Fibroblast of the conjunctiva (primary cell): Measurements from ENCODE around the gene MLYCD.

Experiments used
- DNase-seq: peaks from one replicate; pipeline ENCODE4 v3.0.0-alpha.2; 2010; ENCODE audit warnings: low read depth

MLYCD gene

DNA sequence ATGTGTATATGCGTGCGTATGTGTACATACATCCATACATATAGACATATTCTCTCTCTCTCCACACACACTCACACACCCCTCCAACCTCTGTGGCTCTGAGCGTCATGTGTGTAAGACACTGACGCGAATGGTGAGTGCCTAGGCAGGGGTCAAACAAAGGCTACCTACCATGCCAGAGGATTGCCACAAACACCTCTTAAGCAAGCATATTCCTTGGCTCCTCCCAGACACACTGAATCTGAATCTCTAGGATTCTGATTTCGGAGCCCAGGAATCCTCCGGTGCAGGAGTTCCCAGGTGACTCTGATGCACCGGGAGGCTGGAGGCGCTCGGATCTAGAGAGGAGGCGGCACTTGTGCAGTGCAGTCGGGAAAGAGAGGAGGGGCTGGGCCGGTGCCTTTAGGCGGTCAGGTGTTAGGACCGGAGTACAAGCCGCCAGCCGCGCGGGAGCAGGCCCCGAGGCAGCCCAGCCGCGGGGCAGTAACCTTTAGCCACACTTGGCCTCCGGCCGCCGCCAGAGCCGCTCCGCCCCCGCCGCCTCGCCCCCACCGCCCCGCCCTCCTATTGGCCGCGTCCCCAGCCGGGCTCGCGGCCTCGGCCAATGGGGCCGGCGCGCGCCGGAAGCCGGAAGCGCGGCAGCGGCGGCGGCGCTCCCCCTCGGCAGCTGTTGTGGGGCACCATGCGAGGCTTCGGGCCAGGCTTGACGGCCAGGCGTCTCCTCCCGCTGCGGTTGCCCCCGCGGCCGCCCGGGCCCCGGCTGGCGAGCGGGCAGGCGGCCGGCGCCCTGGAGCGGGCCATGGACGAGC lies at the start of gene MLYCD:
TSS of gene MLYCD (plus strand) at position 653 of the 809 bp plus-strand sequence. CDS start at position 683, 30 bp downstream.
- peak; percentile 14 for DNase-seq

- no peak for DNase-seq
These were observed 49.5 kb upstream of the MLYCD start for GRCh38 chr16:83849421-83849820.

- no peak for DNase-seq
These were observed 48.0 kb upstream of the MLYCD start for GRCh38 chr16:83850947-83851346.

DNA sequence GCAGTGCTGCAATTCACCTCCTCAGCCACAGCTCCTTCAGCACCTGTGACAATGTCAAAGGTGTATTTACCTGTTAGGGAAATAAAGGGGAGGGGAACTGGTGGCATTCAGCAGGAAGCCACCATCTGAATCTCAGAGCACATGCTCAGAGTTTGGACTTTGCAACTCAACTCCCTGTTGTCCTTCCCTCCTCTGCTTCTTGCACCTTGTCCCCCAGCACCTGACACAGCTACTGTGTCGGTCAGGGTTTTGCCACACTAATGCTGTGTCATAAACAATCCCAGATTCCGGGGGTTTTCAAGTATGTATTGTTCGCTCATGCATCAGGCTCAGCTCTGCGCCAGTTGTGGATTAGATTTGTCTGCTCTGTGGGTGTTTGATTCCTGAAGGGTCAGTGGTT lies 47.4 kb upstream of the MLYCD start:
- no peak for DNase-seq

- no peak for DNase-seq
These were observed 46.1 kb upstream of the MLYCD start for GRCh38 chr16:83852774-83853173.

GRCh38 chr16:83853834-83854233 lies 45.1 kb upstream of the MLYCD start:
- DNase-seq: no peak

GRCh38 chr16:83854420-83854819 lies 44.5 kb upstream of the MLYCD start:
- no peak for DNase-seq

- DNase-seq: no peak
These were observed 42.1 kb upstream of the MLYCD start for GRCh38 chr16:83856792-83857191.

- no peak for DNase-seq
These were observed 39.6 kb upstream of the MLYCD start for GRCh38 chr16:83859265-83859664.

- no peak for DNase-seq
These were observed 36.3 kb upstream of the MLYCD start for GRCh38 chr16:83862661-83863060.

GRCh38 chr16:83863682-83864081 lies 35.2 kb upstream of the MLYCD start:
- DNase-seq: no peak

- no peak for DNase-seq
These were observed 28.1 kb upstream of the MLYCD start for GRCh38 chr16:83870830-83871229.

GRCh38 chr16:83878838-83879237 lies 20.1 kb upstream of the MLYCD start:
- DNase-seq: peak; percentile 17

DNA sequence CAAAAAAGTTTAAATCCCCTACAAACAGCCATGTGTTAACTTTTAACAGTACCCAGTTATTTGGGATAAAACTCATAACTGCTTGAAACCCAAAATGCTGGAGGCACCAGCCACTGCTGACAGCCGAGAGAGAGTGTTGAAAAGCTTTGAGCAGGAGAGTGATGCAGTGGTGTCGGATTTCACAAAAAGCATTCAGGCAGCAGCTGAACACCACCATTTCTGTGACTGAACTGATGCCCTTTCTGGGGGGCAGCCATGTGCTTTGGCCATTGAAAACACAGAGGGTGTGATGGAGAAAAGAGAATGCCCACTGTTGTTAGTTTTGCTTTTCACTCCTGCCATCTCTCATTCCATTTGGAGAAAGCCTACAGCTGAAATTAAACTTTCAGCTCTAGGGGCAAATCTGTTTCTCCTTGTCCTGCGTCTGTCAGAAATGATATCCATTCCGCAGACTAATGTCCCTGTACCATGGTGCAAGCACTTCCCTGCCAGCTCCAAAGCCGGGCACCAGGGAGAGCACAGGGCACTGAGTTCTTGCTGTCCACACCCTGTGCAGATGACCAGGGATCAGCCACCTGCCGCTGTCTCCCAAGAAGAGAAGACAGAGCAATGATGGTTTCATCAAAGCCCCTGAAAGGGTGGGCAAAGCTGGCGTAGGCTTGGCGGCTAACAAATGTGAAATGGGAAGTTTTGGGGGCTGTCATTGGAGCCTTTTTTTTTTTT lies 16.6 kb upstream of the MLYCD start:
- DNase-seq: no peak

- DNase-seq: no peak
These were observed 12.5 kb upstream of the MLYCD start for GRCh38 chr16:83886199-83886971.

DNA sequence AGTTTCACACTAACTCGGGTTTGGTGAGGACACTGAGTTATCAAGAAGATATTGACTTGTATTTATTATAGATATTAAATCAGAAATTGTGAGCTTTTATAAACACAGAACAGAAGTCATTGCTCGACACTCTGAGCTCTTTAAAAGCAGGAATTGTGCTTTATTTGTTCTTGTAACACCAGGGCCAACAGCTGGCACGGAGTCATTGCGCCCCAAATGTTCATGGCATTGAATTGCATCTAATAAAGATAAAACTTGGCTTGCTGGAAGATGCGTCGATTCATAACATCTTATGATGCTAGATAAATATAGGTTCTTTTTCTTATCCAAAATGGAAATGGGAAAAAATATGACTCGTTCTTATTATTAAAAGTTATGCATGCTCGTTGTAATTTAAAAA lies 11.8 kb upstream of the MLYCD start:
- DNase-seq: no peak

DNA sequence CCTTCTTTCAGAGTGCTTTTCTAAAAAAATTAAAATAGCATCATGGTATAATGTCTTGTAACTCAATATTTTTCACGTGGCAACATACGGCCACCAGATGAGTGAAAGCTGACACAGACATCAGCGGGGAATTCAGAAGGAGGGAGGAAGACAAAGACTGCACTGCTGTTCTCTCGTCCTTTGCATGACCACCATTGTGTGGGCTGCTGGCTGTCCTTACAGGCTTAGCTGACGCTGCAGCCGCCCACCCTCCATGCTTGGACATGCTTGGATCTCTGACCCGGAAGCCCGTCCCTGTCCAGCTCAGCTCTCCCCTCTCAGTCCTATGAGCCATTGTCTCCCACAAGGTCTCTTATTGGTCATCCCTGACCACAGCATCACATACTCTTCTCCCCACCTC lies 11.4 kb upstream of the MLYCD start:
- no peak for DNase-seq

DNA sequence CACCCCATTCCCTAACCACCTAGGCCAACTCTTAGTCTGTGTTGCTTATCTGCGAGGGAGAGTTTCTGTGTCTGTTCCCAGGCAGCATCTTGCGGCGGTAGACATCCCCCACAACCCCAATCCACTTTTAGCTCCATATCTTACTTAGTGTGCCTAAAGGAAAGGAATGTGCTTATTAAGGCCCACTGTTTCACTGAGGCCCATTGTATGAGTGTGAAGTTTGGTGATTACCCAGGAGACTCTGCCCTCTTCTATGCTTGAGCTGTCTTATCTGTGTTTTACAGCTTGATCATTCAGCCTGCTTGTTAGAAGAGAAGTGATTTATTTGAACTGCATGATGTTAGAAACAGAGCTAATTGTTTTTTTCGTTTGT lies 10.3 kb upstream of the MLYCD start:
- DNase-seq: no peak

- DNase-seq: no peak
These were observed 8.6 kb upstream of the MLYCD start for GRCh38 chr16:83890359-83890758.

DNA sequence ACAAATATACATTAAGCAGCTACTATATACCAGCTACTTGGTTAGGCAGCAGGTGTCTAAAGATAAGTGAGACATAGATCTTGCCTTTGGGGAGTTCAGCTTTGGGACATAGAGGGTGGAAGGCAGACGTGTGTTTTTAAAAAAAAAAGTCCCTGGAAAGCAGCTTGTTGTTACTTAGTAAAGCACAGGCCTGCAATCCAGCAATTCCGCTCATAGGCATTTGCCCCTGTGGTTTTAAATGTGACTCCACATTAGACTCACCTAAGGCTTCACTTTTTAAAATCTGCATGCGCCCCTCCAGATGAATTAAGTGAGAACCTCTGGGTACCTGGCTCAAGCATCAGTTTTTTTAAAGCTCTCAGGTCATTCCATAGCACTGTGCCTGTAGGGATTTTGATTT lies 7.2 kb upstream of the MLYCD start:
- DNase-seq: no peak

GRCh38 chr16:83895243-83895642 lies 3.7 kb upstream of the MLYCD start:
- no peak for DNase-seq

- no peak for DNase-seq
These were observed 3.0 kb upstream of the MLYCD start for GRCh38 chr16:83895942-83896341.
